Stimulated activated CD4-positive, alpha-beta T cell treated with anti-CD3 and anti-CD28 coated beads, TNF-alpha, amount 100 ng/mL, for 4 hours (primary cell): ENCODE data around the gene CXCR2.
"Not testable (repeated sequence)": the region's sequence is repeated elsewhere in the genome, so short reads cannot be mapped to it uniquely, and the experiment has no call there.

Experiments used
- DNase-seq, 3 experiments: peaks; one replicate each; pipeline ENCODE4 v3.0.0-alpha.2; 2020; ENCODE audit warnings: low read depth in 3 of 3

CXCR2 gene

GRCh38 chr2:218125626-218126080 is at the start of gene CXCR2:
TSS of gene CXCR2 (plus strand) at chr2:218126028. CDS start at chr2:218134802, 8,774 bp downstream.
- no peak for DNase-seq

DNA sequence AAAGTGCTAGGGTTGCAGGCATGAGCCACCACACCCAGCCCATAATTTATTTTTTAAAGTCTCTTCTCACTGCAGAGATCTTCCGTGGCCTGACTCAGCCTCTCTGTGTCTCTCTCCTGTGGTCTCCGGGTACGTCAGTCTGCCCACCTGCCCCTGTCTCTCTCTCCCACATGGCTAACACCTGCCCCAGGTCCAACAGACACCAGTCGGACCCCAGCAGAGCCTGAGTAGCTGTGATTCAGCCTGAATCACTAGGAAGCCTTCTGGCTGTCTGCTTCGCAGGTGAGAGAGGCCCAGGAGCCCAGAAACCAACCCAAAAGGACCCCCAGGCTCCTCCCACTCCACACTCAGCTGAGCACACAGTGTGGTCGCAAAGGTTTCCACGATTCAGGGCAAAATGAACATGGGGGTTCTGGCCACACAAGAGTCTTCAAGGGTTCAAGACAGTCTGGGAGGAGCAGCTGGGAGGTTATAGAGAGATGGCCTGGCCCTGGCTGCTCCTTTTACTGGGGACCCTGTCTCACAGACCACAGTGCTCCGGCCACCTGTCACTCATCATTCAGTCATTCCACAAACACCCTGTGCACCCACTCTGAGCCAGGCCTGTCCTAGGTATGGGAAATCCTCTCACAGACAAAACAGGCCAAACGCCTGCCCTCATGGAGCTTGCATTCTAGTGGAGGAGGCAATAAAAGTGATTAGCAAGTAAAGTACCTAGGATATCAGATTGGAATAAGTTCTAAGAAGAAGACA is 48.2 kb upstream of the CXCR2 start:
- DNase-seq: no peak

DNA sequence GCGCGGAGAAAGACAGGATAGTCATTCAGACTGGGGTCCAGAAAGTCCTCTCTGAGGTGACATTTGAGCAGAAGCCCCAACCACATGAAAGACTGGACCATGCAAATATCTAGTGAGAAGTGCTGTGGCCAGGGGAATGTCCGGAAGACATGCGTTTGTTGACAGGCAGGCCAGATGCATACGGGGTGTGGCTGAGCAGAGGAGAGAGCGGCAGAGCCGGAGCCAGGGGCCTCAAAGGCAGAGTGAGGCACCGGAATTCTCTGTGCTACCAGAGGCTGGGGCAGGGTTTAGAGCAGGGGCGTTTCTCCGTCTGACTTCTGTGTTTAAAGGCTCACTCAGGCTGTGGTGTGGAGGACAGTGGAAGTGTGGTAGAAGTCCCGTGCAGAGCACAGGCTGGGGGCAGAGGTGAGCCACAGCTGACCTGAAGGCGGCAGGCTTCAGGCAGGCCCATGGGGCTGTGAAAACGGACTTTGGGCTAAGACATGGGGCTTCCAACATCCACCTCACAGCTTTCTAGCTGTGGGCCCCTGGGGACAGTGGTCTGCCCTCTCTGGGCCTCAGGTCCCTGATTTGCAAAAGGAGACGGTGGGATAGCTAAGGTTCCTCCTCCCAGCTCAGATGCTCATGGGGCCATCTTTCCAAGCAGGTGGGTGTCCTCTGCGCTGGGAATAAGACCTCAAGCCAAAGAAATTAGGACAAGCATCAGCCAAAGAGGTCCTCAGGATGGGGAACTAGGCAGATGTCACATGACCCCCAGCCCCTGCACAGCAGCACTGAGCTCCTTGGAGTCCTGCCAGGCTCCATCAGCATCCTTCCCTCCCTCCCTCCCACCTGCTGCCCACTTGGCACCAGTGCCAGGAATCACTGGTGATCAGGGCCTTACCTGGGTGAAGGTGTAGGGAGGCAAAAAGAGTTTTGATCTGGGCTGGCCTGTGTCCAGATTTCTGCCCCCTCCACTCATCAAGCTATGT is 45.6 kb upstream of the CXCR2 start:
- no peak for DNase-seq

DNA sequence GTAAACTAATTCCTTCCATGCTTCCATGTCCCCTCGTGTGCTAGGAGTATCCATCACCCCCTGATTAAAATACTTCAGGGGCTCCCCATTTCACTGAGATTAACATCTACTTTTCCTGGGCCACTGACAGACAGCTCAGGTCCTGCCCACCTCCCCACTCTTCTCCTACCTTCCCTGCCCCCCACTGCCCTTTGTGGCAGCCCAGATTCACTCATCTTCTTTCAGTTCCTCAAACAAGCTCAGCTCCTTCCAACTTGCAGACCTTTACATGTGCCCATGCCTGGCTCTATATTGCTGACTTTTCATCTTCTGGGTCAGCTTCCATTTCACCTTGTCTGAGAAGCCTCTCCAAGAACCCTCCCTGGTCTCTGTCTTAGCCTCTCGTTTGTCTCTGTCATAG is 44.8 kb upstream of the CXCR2 start:
- no peak for DNase-seq

GRCh38 chr2:218081695-218082094 is 44.1 kb upstream of the CXCR2 start:
- no peak for DNase-seq

DNA sequence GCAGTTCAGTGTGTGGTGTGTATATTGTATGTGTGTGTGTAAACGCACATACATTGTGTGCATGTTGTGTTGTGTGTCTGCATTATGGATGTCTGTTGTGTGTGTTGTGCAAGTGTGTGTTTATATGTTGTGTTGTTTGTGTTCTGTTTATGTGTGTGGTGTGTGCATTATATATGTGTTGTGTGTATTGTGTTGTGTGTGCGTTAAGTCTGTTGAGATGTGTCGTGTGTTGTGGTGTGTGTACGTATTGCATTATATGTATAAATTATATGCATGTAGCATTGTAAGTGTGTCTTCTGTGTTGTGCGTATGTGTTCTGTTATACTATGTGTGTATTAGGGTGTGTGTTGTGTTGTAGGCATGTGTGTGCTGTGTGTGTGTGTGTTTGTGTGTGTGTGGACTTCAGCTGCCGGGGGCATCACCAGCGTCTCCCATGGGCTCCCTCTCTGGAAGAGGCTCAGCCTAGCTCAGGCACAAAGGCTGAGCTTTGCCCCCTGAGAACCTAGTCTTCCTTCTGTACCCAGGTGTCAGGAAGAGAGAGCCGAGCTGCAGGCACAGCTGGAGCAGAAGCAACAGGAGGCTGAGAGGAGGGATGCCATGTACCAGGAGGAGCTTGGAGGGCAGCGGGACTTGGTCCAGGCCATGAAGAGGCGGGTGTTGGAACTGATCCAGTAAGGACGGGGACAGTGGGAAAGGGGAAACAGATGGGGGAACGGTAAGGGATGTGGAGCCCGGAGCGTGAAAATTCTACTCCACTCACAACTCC is 43.1 kb upstream of the CXCR2 start:
- DNase-seq: no peak

DNA sequence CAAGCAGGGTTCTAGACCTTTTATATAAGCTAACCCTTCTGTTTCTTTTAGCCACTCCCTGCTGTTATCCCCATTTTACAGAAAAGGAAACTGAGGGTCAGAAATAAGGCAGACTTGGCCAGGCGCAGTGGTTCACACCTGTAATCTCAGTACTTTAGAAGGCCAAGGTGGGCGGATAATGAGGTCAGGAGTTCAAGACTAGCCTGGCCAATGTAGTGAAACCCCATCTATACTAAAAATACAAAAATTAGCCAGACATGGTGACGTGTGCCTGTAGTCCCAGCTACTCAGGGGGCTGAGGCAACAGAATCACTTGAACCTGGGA is 42.5 kb upstream of the CXCR2 start:
- DNase-seq: no peak

DNA sequence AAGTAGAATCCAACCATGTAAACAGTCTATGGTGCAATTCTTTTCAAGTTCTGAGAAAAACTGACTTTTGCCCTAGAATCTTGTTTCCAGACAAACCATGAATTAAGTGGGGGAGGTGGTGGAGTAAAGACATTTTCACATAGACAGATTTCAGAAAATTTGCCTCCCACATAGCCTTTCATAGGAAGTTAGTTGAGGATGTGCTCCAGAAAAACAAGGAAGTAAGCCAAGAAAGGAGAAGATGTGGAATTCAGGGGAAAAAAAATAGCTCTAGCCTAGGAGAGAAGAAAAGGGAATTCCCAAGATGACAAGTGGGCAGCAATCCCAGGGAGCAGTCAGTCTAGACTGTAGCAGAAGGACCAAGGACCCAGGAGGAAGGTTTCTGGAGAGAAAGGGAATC is 39.4 kb upstream of the CXCR2 start:
- no peak for DNase-seq

DNA sequence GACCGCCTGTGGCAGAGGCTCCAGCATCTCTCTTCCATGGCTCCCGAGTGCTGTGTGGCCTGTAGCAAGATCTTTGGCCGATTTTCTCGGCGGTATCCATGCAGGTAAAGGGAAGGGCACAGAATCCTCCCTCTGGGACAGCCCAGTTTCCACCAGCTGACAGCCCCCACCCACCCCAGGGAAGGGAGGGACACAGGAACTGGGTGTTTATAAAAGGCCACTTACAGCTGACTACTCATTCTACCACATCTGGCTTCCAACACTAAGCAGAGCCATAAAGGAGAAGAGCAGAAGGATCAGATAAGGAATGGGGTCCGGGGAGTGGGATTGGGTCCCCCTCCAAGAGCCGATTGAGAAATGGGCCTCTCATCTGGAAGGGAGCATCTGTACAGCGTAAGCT is 36.6 kb upstream of the CXCR2 start:
- DNase-seq: no peak

DNA sequence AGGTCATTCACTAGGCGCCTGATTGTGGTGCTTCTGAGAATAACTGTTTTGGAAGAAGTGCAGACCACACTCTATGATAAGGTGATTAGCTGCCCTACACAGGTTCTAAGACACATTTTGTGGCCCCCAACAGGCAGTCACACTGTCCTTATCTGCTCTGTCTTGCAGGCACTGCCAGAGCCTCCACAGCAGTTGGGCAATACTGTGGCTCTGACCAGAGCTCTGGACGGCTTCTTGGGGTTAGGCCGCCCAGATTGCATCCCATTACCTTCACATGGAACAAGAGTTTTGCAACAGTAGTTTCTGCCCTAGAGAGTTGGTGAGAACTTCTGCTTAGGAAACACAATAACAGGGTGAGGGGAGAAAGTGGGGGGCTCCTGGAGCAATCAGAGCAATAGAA is 34.1 kb upstream of the CXCR2 start:
- DNase-seq: no peak

GRCh38 chr2:218093879-218094278 is 31.9 kb upstream of the CXCR2 start:
- DNase-seq: no peak

DNA sequence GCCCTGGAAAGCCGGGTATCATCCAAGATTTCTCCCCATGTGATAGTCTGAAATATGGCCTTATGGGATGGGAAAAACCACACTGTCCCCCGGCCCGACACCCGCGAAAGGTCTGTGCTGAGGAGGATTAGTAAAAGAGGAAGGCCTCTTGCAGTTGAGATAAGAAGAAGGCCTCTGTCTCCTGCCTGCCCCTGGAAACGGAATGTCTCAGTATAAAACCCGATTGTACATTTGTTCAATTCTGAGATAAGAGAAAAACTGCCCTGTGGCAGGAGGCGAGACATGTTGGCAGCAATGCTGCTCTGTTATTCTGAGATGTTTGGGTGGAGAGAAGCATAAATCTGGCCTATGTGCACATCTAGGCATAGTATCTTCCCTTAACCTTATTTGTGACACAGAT is 30.0 kb upstream of the CXCR2 start:
- DNase-seq: no peak

- DNase-seq: no peak
Observed at GRCh38 chr2:218097975-218098374, 27.9 kb upstream of the CXCR2 start.

GRCh38 chr2:218108834-218109233 is 17.0 kb upstream of the CXCR2 start:
- not testable (repeated sequence) for DNase-seq

- not testable (repeated sequence) for DNase-seq
Observed at GRCh38 chr2:218121789-218122188, 4.0 kb upstream of the CXCR2 start.

GRCh38 chr2:218122286-218122685 is 3.5 kb upstream of the CXCR2 start:
- not testable (repeated sequence) for DNase-seq

DNA sequence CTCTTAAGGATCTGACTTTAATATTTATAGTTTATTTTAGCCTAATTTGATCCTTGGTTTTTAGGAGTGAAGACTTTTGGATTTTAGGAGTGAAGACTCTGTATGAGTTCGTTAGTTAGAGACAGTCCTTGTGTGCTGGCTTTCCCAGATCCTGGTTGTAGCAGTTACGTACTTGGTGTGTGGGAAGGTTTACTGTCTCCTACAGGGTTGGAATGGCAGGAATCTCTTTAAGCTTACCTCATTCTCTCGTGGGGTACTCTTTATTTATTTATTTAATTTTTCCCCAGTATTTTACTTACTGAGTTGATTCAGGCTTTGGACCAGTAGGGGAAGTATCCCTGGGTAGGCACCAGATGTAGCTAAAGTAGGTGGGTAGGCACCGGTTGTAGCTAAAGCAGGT is 1.8 kb upstream of the CXCR2 start:
- DNase-seq: no peak

DNA sequence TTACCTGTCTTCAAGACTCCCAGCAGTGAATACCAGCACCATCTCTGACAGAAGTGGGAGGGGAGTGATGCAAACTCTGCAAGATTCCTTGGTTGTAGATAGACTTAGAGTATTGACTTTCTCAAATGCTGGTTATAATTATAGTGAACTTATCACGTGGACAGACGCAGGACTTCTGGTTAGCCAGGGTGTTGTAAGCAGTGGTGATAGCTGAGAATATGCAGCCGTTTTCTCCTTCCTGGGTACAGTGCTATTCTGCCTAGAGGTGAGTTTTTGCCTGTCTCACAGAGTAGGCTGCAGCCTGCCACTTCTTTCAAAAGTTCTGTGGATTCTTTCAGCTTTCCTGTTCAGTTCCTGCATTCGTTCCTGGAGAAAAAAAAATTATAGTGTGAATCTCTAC is 733 bp upstream of the CXCR2 start:
- DNase-seq: no peak

DNA sequence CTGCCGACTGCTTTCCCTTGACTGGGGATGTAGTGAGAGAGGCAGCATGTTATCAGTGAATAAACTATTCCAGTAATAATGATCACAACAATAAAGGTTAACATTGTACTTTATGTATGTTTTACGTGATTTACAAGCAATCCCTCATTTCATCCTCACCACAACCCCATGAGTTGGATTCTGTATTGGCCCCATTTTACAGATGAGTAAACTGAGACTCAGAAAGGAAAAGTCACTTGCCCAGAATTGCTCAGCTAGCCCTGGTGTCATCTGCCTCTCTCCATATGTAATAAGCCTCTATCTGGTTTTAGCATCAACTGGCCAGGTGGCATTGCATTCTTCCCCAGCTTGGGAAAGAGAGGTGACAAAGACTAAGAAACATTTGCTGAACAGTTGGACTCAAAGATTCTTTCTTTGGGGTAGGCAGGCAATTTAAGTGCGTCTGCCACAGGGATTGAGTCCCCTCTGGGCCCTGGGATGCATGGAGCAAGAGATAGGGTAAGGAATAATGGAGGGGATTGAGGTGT is 2.2 kb downstream of the CXCR2 start:
- DNase-seq: no peak

GRCh38 chr2:218128781-218129457 is 3.1 kb downstream of the CXCR2 start:
- no peak for DNase-seq

- no peak for DNase-seq
Observed at GRCh38 chr2:218129458-218130135, 3.8 kb downstream of the CXCR2 start.
